SK-N-SH treated with all-trans-retinoic acid at 6 μM for 48 hours (cell line): ENCODE measurements around the gene SPOP.
"Not testable (repeated sequence)": the region's sequence is repeated elsewhere in the genome, so short reads cannot be mapped to it uniquely, and the experiment has no call there.

ENCODE experiments used
- ATAC-seq: fragments of 200-7000 bp; cut with Tn5 transposase; 3 replicates; pipeline ENCODE4 v1.9.1; 2020; ENCODE audit warnings: mild to moderate bottlenecking, moderate library complexity
- CREB5 ChIP-seq: fragments of 250-450 bp; sonication (Bioruptor Pico); IDR thresholded peaks from 2 replicates; pipeline ENCODE4 v1.5.1; 2020; ENCODE audit warnings: low read depth, mild to moderate bottlenecking, moderate library complexity
- CSDC2 ChIP-seq: fragments of 250-450 bp; sonication (Bioruptor Pico); IDR thresholded peaks from 2 replicates; pipeline ENCODE4 v1.5.0; 2020; ENCODE audit warnings: mild to moderate bottlenecking, moderate library complexity
- ESRRG ChIP-seq: fragments of 250-450 bp; sonication (Bioruptor Pico); IDR thresholded peaks from 2 replicates; pipeline ENCODE4 v1.6.1; 2021; ENCODE audit warnings: mild to moderate bottlenecking
- GLIS3 ChIP-seq: fragments of 250-450 bp; sonication (Bioruptor Pico); IDR thresholded peaks from 2 replicates; pipeline ENCODE4 v1.5.0; 2020; ENCODE audit warnings: mild to moderate bottlenecking, moderate library complexity
- ISL1 ChIP-seq: fragments of 250-450 bp; sonication (Bioruptor Pico); IDR thresholded peaks from 2 replicates; pipeline ENCODE4 v2.1.2; 2022; ENCODE audit warnings: mild to moderate bottlenecking, moderate library complexity
- PATZ1 ChIP-seq: fragments of 250-450 bp; sonication (Bioruptor Pico); IDR thresholded peaks from 2 replicates; pipeline ENCODE4 v1.8.0; 2020; ENCODE audit warnings: mild to moderate bottlenecking, moderate library complexity, borderline replicate concordance
- POU6F1 ChIP-seq: fragments of 250-450 bp; sonication (Bioruptor Pico); IDR thresholded peaks from 2 replicates; pipeline ENCODE4 v1.8.0; 2021; ENCODE audit warnings: low read depth, mild to moderate bottlenecking, moderate library complexity, borderline replicate concordance
- RARB ChIP-seq: fragments of 250-450 bp; sonication (Bioruptor Pico); IDR thresholded peaks from 2 replicates; pipeline ENCODE4 v1.8.0; 2021; ENCODE audit warnings: mild to moderate bottlenecking, moderate library complexity
- SNAI2 ChIP-seq: fragments of 250-450 bp; sonication (Bioruptor Pico); IDR thresholded peaks from 2 replicates; pipeline ENCODE4 v1.5.0; 2020; ENCODE audit warnings: mild to moderate bottlenecking, moderate library complexity
- TCF4 ChIP-seq: fragments of 250-450 bp; sonication (Bioruptor Pico); IDR thresholded peaks from 2 replicates; pipeline ENCODE4 v1.8.0; 2021; ENCODE audit warnings: mild to moderate bottlenecking, moderate library complexity, borderline replicate concordance
- TOX ChIP-seq: fragments of 250-450 bp; sonication (Bioruptor Pico); IDR thresholded peaks from 2 replicates; pipeline ENCODE4 v1.8.0; 2021; ENCODE audit warnings: mild to moderate bottlenecking, moderate library complexity, borderline replicate concordance
- TSHZ2 ChIP-seq: fragments of 250-450 bp; sonication (Bioruptor Pico); IDR thresholded peaks from 2 replicates; pipeline ENCODE4 v1.5.0; 2020; ENCODE audit warnings: mild to moderate bottlenecking, moderate library complexity
- ZFP3 ChIP-seq: fragments of 250-450 bp; sonication (Bioruptor Pico); IDR thresholded peaks from 2 replicates; pipeline ENCODE4 v1.5.0; 2020; ENCODE audit warnings: mild to moderate bottlenecking, moderate library complexity
- ZFP30 ChIP-seq: fragments of 450-650 bp; formaldehyde crosslinking; IDR thresholded peaks from 2 replicates; pipeline ENCODE4 v1.5.0; 2022; ENCODE audit warnings: mild to moderate bottlenecking, moderate library complexity
- ZNF565 ChIP-seq: fragments of 450-650 bp; formaldehyde crosslinking; conservative IDR thresholded peaks from 2 replicates; pipeline ENCODE4 v1.5.0; 2020; ENCODE audit warnings: low read depth, mild to moderate bottlenecking, moderate library complexity
- ZNF70 ChIP-seq: fragments of 450-650 bp; formaldehyde crosslinking; IDR thresholded peaks from 2 replicates; pipeline ENCODE4 v1.5.0; 2020; ENCODE audit warnings: mild to moderate bottlenecking, moderate library complexity
- ZNF8 ChIP-seq: fragments of 450-650 bp; formaldehyde crosslinking; IDR thresholded peaks from 2 replicates; pipeline ENCODE4 v1.5.0; 2020; ENCODE audit warnings: mild to moderate bottlenecking, moderate library complexity

SPOP gene

GRCh38 chr17:49571283-49571682, 106.6 kb downstream of the SPOP start:
- ATAC-seq = no peak
- TF ChIP-seq ZFP30 (CRISPR knock-in tag) = no peak
- TF ChIP-seq SNAI2 (CRISPR knock-in tag) = no peak
- no peak for TF ChIP-seq PATZ1 (CRISPR knock-in tag)
- TF ChIP-seq ZNF565 (CRISPR knock-in tag) = no peak
- no peak for TF ChIP-seq CREB5 (CRISPR knock-in tag)
- no peak for TF ChIP-seq CSDC2
- no peak for TF ChIP-seq ZNF70
- TF ChIP-seq ISL1 (CRISPR knock-in tag) = no peak
- no peak for TF ChIP-seq TSHZ2
- TF ChIP-seq, all 23 proteins: peak for 0

- ATAC-seq = peak; percentile 0; the same call in 1 of the 3 replicates
- TF ChIP-seq ESRRG = no peak
- TF ChIP-seq TCF4 (CRISPR knock-in tag) = no peak
- TF ChIP-seq TOX (CRISPR knock-in tag) = no peak
- no peak for TF ChIP-seq RARB (CRISPR knock-in tag)
These were observed 107.2 kb downstream of the SPOP start for GRCh38 chr17:49570540-49571242.

GRCh38 chr17:49568695-49569047, 109.2 kb downstream of the SPOP start:
- not testable (repeated sequence) for ATAC-seq

GRCh38 chr17:49567871-49568694, 109.8 kb downstream of the SPOP start:
- no peak for TF ChIP-seq PATZ1 (CRISPR knock-in tag)
- TF ChIP-seq POU6F1 (CRISPR knock-in tag) = no peak
- TF ChIP-seq ZFP3 = 0 out of 2 replicates have a peak, but pooled peaks have one; percentile 33
- ATAC-seq = peak; percentile 80

- ATAC-seq = no peak
- TF ChIP-seq GLIS3 (no peak), ZNF8 (CRISPR knock-in tag) (no peak), SNAI2 (CRISPR knock-in tag) (no peak), TCF4 (CRISPR knock-in tag) (no peak), ZFP30 (CRISPR knock-in tag) (no peak), RARB (CRISPR knock-in tag) (no peak), TSHZ2 (no peak), ZFP3 (no peak), CREB5 (CRISPR knock-in tag) (no peak), ESRRG (no peak), ISL1 (CRISPR knock-in tag) (no peak), TOX (CRISPR knock-in tag) (no peak)
These were observed 110.8 kb downstream of the SPOP start for GRCh38 chr17:49567104-49567521.
